ENCODE results near the gene OR4D5. TPM values are rescaled to one million over a fixed set of nuclear protein-coding genes. Genes with fewer than 3 reads are reported as not detected.

The OR4D5 gene
- total RNA-seq, 2 donors from 2014 or later, result 0.37 to 0.81 TPM

Other genes starting within 250 kb of the OR4D5 start
- gene ZNF202, start 198.0 kb upstream of the OR4D5 start, total RNA-seq, result 1 to 10 TPM; 7.5 to 7.7 TPM
- not detected for gene OR6X1, start 185.1 kb upstream of the OR4D5 start, total RNA-seq
- not detected for gene OR6M1, start 133.3 kb upstream of the OR4D5 start, total RNA-seq
- not detected for gene TMEM225, start 53.9 kb upstream of the OR4D5 start, total RNA-seq
- 1 to 10 TPM in 1 of 2 donors, under 1 TPM in 1; 0.61 to 1.5 TPM for gene OR8D4, start 37.5 kb upstream of the OR4D5 start, total RNA-seq
- not detected for gene OR6T1, start 4.2 kb downstream of the OR4D5 start, total RNA-seq
- gene OR10S1, start 38.2 kb downstream of the OR4D5 start, total RNA-seq, result not detected
- not detected for gene OR10G6, start 55.5 kb downstream of the OR4D5 start, total RNA-seq
- gene OR10G4, start 73.4 kb downstream of the OR4D5 start, total RNA-seq, result under 1 TPM; 0.18 to 0.56 TPM
- under 1 TPM in 1 of 2 donors, not detected in 1; 0.34 TPM for gene OR10G9, start 83.4 kb downstream of the OR4D5 start, total RNA-seq
- not detected for gene OR10G8, start 87.2 kb downstream of the OR4D5 start, total RNA-seq
- gene OR10G7, start 101.7 kb downstream of the OR4D5 start, total RNA-seq, result not detected
- gene VWA5A, start 175.8 kb downstream of the OR4D5 start, total RNA-seq, result 10 to 100 TPM; 48.8 to 59.8 TPM
- gene OR10D3, start 243.7 kb downstream of the OR4D5 start, total RNA-seq, result not detected

Data from left colon (tissue), 2 donors.